NCI-H1417 (cell line): ENCODE data around the gene NANS.
"Not testable (repeated sequence)": the region's sequence is repeated elsewhere in the genome, so short reads cannot be mapped to it uniquely, and the experiment has no call there.

Experiments used
- DNase-seq, 3 experiments: peaks; one replicate each; lab custom pipeline; 2025; lab: John Stamatoyannopoulos, UW

NANS gene

DNA sequence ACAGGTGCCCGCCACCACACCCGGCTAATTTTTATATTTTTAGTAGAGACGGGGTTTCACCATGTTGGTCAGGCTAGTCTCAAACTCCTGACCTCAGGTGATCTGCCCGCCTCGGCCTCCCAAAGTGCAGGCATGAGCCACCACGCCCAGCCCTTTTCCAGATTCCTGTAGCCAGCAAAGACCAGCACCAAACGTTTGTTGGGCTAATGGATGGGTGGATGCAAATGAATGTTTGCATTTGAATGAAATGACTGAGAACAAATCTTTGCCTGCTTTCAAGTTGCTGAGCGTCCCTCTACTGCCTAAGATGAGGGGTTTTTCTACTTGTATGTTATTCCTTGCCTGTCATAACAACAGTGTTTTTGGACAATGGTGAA, 20.0 kb downstream of the NANS start:
- not testable (repeated sequence) for DNase-seq

DNA sequence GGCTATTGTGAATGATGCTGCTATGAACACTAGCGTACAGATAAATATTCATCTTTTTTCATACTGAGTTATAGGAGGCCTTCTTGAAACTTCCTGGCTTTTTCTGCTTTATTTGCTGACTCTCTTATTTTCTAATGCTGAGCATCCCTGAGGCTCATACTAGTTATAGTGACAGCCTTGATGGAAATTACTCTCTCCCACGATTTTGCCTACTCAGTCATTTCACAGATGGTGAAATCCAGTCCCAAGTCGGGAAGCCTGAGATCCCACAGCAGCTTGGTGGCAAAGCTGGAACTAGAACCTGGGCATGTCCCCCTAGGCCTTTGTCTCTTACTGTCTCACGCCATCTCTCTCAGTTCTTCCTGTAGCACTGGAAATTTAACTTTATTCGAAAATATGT, 22.4 kb downstream of the NANS start:
- DNase-seq, result no peak

DNA sequence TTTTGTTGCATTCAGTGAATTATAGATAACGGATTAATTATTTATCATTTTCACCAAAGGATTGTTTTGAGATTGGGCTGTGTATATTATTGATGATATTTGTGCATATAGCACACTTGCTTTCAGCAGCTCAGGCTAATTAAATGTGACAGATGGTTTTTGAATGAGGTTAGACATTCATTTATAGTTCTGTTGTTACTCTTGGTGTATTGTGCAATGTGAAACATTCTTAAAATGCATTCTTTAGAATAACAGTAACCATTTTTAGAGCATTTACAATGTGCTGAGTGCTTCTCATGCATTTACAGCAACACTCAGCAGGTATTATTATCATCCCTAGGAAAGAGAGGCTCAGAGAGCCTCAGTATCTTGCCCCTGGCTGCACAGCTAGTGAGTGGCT, 23.8 kb downstream of the NANS start:
- no peak for DNase-seq

DNA sequence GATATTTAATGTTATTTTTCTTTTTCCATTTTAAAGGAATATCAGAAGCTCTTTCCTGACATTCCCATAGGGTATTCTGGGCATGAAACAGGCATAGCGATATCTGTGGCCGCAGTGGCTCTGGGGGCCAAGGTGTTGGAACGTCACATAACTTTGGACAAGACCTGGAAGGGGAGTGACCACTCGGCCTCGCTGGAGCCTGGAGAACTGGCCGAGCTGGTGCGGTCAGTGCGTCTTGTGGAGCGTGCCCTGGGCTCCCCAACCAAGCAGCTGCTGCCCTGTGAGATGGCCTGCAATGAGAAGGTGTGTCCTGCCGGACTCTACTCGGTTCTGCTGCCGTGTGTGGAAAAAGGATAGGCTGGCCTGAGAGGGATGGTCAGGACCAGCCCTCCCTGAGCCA, 24.2 kb downstream of the NANS start:
- DNase-seq, result no peak

DNA sequence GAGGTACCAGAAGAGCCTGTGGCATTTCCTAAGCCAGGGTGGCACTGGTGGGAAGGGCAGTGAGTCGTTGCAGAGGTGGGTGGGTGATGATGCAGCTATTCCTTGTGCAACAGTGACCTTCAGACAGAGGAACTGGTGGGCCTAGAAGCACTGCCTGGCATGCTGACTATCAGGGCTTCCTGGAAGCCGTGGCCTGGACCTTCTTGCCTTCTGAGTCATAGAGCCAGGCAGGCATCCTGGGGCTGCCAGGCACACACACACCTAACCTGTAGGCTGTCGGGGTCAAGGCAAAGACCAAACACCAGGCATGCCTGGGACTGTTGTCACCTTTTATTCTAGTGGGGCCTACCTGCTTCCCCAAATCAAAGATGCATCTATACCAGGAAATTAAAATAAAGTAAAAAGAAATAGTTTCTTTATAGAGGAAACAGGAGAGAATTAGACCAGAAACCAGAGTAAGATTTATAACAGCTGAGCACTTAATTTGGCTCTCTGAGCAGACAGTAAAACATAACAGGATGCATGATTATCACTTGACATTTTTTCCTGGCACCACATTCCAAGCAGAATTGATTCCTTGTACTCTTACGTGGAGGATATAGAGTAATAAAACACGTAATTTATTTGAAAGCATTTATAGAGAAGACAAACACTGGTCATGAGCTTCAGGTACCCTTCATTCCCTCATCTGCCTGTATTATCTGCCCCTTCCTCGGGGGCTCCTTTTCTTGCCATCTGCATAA, 25.1 kb downstream of the NANS start:
- no peak for DNase-seq

DNA sequence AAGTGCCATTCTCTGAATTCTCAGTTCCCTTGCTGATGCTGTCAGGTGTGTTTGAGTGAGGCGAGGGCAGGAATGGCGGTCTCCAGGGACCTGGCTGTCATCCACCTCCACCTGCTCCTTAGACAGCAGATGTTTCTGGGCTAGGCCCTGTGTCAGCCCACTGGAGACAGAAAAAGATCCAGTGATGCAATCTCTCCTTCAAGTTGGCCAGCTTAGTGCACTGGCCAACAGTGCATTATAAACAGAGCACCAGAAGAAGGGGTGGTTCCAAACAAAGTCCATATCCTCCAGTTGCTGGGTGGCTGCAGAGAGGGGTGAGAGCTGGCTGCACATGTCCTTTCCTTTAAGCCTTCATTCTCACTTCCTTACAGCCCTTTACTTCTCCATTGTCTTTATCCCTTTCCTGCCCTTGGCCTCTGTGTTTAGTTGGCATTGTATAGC, 26.5 kb downstream of the NANS start:
- DNase-seq, result peak in 1 of 3 experiments; percentile 38

DNA sequence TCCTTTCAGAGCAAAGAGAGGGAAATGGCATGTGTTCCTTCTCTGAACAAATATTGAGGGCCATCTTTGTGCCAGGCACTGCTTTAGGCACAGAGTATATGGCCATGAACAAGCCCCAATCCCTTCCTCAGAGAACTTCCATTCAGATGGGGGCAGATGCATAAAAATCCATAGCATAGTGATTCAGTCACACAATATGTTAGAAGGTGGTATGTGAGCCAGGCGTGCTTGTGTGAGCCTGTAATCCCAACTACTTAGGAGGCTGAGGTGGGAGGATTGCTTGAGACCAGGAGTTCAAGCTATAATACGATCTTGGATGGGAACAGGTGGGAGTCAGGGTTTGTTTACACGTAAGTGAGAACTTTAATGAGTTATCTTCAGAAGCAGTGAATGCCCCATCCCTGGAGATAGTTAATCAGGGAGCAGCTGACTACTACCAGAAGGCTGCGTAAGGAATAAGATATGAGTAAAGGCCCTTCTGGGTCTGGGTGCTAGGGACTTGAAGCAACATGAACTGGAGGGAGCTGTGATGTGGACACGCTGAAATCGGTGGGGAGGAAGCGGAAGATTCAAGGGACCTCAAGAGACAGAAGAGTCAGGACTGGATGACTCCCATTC, 27.1 kb downstream of the NANS start:
- DNase-seq, result no peak

DNA sequence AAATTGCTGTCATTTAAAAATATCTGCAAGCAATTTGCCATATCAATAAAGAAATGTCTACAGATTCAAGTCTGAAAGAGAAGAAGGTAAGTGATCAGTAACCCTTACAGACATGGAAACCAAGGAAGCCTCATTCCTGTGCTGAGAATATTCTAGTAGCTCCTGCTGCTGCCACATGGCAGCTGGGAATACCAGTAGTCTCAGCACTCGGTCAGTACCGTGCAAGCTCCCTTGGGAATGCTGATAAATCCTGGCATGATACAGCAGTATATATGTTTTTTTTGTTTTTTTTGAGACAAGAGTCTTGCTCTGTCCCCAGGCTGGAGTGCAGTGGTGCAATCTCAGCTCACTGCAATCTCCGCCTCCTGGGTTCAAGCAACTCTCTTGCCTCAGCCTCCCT, 27.9 kb downstream of the NANS start:
- no peak for DNase-seq

DNA sequence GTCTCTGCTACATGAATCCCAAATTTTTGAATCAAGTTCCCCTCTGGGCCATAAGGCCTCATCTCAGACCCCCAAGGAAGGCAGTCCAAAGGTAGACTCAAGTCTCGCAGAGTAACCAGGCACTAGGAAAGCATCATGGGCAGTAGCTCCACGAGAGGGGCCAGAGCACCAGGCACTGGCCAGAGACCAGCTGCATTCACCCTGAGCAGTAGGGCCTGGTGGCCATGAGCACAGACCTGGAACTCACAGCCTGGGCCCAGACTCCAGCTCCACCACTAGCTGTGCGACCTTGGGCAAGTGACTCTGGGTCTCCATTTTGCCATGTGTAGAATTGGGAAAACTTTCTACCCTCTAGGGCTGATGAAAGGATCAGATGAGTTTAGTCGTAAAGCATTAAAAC, 28.5 kb downstream of the NANS start:
- no peak for DNase-seq

DNA sequence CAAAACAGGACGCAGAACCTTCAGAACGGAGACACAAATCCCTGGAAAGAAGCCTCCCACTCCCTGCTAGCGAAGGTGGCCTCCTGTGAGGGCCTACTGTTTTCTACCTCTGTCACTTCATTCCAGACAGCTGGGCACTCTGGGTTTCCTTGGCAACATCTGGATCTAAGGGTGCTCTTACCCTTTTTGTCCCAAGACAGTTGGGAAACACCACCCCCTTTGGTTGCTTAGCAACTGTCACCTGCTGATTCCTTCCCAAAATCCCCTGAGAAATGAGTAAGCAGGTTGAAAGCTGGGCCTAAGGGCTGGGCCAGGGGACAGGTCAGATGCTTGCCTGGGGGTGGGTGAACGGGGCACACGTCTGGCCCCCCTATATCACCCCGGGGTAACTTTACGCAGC, 29.4 kb downstream of the NANS start:
- peak; percentile 26 to 67 (median 45) for DNase-seq

DNA sequence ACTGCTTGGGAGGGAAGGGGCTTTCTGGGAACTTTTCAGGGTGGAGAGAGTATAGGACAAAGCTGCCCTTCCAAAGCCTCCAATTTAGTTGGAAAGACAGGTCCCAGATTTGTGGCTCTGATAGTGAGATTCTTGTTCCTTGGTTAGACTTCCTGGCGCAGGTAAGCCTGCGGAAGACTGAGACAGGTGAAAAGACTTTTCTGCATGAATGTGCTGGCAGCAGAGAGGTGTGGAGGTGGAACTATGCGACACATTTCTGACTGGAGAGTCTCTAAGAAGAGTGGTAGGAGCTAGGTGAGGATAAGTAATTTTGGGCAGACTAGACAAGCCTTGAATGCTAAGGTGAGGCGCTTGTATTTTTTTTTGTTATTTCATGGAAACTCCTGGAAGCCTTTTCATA, 29.9 kb downstream of the NANS start:
- no peak for DNase-seq

DNA sequence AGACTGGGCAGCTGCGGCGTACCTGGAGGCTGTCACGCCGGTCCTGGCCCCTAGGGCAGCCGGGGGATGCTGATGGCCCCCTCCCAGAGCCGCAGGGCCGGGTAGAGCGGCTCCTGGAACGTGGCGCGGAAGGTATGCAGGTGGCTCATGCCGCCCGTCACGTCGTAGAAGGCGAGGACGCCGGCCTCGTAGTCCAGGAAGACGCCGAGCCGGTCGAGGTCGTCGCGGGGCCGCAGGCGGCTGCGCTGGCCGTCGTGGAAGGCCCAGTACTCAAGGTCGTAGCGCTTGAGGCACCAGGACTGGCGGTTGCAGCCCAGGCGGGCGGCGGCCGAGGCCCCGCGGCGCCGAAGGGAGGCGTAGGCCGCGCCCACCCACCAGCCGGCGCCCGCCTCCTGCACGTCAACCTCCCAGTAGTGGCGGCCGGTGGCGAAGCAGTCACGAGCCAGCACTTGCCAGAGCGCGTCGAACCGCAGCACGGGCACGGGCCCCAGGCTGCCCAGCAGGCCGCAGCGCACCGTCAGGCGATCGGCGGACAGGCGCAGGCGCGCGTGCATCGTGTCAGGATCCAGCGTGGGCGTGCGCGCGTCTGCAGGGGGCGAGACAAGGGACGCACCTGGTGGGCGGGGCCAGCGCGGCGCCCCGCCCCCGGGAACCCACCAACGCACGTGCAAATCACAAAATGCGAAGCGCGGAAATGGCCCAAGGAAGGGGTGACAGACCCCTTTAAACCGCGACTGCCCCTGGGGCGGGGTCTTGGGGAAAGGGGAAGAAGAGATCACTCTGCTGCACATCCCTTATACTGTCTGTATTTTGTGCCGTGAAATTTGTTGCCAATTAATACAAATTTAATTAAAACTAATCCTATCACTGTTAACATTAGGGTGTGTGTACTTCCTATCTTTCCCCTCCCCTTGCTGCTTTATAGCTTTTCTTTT, 31.2 kb downstream of the NANS start:
- no peak for DNase-seq

DNA sequence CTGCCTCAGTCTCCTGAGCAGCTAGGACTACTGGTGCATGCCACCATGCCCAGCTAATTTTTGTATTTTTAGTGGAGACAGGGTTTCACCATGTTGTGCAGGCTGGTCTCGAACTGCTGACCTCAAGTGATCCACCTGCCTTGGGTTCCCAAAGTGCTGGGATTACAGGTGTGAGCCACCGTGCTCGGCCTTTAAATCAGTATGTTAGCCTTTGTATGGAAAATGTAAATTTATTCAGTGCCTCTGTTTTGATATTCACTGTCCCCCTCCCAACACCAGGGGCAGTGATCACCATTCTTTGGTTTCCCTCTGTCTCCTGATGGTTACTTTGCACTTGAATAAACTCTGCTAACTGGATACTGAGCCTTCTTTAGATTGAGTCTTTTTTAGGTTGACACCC, 34.1 kb downstream of the NANS start:
- not testable (repeated sequence) for DNase-seq

DNA sequence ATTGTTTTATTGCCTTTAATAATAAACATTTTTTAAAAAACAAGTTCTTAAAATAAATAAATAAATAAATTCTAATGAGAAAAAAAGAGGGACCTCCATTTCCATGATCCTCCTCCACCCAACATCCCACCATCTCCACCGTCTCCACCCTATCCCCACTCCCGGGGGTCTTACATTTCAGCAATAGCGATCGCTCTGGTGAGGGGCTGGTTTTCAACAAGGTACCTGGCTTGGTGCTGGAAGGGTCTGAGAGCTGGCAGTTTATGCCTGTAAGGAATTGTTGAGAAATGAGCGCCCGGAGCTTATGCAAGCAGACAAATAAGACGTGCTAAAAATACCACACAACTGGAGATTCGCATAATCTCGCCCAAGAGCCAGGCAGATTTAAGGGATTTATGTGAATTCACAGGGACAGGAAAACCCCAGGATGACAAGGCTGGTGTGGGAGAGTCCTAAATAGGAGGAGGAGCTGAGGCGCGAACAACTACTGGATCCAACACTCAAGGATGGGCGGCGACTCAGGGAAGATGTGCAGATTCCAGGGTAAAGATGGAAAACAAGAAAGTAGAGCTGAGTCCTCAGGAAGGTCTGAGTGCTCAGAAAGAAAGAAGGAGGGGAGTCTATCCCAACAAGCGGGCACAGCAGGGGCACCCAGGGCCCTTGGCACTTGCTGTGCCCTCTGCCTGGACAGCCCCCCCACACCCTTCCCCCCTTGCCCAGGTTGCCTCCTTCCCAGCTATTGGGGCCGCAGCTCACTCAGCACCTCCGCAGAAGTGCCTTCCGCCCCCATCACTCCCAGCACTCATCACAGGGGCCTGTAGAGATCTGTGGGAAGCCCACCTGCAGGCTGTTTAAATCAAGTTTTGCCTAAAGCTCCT, 35.4 kb downstream of the NANS start:
- no peak for DNase-seq

DNA sequence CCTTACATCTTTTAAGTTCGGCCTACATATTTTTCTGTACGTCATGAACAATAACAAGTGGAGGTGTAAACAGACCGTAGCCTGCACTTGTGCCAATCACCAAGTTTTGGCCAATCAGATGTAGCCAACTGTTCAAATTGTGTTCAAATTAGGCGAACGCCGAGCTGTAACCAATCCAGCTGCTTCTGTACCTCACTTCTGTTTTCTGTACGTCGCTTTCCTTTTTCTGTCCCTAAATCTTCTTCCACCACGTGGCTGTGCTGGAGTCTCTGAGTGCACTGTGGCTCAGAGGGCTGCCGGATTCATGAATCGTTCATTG, 36.0 kb downstream of the NANS start:
- DNase-seq, result no peak

DNA sequence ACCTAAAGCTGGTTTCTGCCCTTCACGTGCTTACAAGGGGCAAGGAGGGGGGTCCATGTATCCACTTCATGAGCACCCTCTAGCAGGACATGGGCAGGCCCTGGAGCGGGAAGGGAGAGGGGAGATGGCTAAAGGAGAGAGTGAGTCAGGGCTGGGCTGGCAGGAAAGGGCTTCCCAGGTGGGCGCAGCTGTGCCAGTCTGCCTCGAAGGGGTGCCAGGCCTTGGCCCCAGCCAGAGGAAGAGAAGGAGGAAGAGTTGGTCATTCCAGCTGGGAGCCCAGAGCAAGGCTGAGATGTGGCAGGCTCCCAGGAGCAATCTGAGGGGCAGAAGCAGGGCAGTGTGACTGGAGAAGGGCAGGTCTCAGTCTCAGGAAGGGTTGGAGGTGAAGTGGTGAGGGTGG, 37.8 kb downstream of the NANS start:
- no peak for DNase-seq

DNA sequence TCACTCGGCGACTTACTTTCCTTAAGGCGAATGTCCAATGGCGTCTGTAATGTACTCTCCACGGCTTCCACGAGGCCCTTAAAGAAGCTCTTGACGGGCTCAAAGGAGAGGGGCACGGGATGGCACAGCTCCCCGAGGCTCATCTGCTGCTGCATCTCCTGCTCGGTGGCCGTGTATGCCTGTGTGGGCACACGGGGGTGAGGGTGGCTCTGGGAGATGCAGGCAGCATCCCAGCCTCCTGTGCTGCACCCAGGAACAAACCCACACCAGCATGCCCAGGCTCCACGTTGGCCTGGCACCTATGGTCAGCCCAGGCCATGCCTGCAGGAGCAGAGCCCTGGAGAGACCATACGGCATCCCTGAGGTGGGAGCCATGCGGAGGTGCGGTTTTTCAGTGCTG, 38.3 kb downstream of the NANS start:
- DNase-seq, result no peak

DNA sequence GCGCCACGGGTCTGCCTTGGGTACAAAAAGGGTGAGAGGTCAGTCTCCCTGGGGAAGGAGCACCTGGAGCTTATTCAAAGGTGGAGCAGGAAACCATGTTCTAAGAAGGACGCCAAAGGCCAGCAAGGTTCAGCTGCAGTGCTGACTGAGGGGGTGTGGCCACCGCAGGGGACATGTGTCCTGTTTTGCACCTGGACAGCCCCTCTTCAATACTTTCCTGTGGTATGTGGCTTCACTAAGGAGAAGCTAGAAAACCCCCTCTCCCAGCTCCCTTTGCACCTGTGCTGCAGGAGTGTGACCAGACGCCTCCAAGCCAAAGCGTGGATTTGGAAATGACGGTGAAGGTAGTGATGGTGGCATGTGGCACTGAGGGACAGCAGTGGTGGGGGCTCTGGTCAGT, 38.9 kb downstream of the NANS start:
- DNase-seq, result no peak

DNA sequence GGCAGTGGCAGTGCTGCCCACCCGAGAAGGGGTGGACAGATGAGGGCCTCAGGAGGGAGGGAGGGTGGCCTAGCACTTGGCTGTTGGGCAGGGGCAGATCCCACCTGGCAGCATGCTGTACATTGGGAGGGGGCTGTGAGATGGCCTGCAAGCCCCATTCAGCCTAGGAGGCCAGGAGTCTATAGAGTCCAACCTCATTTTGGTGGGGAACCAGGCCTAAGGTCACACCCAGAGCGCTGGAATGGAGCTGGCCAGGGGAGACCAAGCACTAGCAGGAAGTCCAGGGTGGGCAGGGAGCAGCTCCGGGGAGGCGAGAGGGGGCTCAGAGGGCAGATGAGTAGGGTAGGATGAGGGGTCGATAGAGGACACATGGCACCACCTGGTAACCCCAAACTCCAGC, 39.6 kb downstream of the NANS start:
- DNase-seq, result no peak

DNA sequence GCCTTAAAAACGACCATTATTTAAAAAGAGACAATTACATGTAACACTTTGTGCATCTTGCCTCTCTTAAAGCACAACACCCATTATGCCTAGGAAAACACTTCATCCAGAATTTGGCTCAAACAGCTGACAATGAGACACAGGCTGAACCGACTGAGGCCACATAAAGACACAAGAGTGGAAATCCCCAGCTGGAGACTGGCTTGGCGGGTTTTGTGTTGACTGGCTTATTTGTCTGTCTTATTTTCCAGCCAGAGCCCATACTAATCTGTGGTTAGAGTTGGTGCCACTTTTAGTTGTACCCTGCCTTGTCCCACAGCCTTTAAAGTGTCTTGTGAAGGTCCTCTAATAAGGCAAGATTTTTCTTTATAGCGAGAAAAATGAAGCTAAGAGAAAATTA, 41.3 kb downstream of the NANS start:
- DNase-seq, result peak; percentile 20 to 73 (median 34)

DNA sequence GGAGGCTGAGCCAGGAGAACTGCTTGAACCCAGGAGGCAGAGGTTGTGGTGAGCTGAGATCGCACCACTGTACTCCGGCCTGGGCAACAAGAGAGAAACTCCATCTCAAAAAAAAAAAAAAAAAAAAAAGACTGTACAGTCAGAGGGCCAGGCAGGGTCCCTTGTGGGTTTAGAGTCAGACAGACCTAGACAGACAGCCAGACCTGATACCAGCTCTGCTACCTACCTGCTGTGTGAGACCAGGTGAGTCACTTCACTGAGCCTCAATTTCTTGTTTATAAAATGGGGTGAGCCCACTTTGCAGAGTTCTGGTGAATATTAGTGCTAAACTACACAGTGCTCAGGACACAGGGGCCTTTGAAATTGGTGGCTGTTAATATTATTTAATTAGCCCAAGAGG, 42.8 kb downstream of the NANS start:
- DNase-seq, result peak in 1 of 3 experiments; percentile 48

DNA sequence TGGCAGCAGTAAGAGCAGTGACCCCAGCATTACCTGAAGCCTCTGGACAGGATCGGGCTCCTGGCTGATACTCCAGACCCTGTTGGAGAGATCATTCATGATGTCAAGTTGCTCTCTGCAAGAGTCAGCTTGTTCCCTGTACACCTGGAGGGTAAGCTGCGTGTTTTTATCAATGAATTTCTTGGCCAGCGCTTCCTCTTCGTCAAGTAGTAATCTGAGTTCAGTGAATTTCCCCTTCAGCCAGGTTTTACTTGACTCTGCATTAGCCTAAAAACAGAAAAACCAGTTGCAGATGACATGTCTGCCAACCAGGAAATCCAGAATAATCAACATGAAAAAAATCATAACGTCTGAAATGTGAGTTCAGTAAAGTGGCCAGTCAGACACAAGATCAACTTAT, 43.4 kb downstream of the NANS start:
- peak; percentile 58 to 90 (median 64) for DNase-seq
